ENCODE measurements around the gene NPAS3.

GRCh38 chr14:32947081-32947480 lies 8.4 kb downstream of the NPAS3 start:
- TF ChIP-seq ZNF646 (CRISPR knock-in tag; IDR thresholded peaks at IDR 0.05) (no peak), PBX3 (CRISPR knock-in tag; IDR thresholded peaks at IDR 0.05; ENCODE audit: borderline replicate concordance) (no peak), CENPT (CRISPR knock-in tag; IDR thresholded peaks at IDR 0.05; ENCODE audit: low read depth) (no peak), FOXM1 (CRISPR knock-in tag; IDR thresholded peaks at IDR 0.05) (no peak), ZBTB37 (CRISPR knock-in tag; IDR thresholded peaks at IDR 0.05) (no peak), NCOA2 (CRISPR knock-in tag; IDR thresholded peaks at IDR 0.05) (no peak), NR0B2 (CRISPR knock-in tag; IDR thresholded peaks at IDR 0.05) (no peak), ZBTB33 (CRISPR knock-in tag; IDR thresholded peaks at IDR 0.05) (no peak)

Measured in HepG2 (cell line).